Measurements from ENCODE around the gene TNNT2.

TNNT2 gene

DNA sequence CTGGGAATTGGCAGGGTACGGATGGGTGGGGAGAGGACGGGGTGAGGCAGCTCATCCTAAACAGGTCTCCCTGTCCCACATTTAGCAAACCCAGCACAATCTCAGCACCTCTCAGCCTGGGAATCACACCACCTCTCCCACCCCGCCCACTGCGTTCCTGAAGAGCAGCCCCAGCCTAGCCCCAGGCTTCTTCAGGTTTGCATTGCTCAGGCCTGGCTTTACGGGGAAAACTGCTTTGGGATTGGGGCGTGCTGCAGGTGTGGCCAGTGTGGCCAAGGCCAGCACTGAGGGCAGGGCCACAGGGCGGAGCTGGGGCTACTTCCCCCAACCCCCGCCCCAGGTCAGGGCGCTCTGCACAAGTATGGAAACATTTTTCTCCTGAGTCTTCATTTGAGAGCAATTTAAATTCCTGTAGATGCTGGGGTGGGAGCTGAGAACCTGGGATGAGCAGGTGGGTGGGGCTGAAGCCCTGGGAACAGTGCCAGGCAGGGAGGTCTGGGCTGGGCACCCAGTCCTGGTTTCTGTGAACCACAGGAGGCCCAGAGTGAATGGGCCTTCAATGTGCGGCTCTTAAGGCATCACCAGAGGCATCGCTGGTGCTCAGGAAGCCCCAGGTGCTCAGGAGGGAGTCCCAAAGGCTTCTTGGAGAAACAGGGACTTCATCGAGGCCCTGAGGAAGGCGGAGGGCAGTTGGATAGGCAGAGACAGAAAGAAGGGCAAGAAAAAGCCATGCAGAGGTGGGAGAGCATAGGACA is 24.1 kb downstream of the TNNT2 start:
- TF ChIP-seq CTCF (conservative IDR thresholded peaks at IDR 0.05; ENCODE audit: low read depth, low read length): no peak
- DNase-seq (ENCODE audit: low read depth): no peak
- no peak overlapping the region for H3K4me3 ChIP-seq (ENCODE audit: low read length)

DNA sequence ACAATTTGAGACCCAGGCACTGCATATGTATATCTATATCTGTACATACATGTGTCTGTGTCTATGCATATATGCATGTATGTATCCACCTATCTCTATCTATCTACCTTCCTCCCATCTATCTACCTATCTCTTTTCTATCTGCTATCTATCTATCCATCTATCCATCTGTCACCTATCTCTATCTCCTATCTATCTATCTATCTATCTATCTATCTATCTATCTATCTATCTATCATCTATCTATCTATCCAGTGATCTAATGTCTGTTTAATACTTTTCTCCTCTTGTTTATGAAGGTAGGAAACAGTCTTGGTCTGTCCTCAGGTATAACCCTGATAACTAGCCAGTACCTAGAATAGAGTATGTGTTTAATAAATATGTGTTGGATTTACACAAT is 25.9 kb downstream of the TNNT2 start:
- no peak for TF ChIP-seq CTCF (conservative IDR thresholded peaks at IDR 0.05; ENCODE audit: low read depth, low read length)

GRCh38 chr1:201350884-201351283 is 26.6 kb downstream of the TNNT2 start:
- no peak for DNase-seq (ENCODE audit: low read depth)
- TF ChIP-seq CTCF (conservative IDR thresholded peaks at IDR 0.05; ENCODE audit: low read depth, low read length): no peak
- H3K4me3 ChIP-seq (ENCODE audit: low read length): no peak overlapping the region

More for the DNA sequence above, 25.9 kb downstream of the TNNT2 start:
- DNase-seq (ENCODE audit: low read depth): no peak
- no peak overlapping the region for H3K4me3 ChIP-seq (ENCODE audit: low read length)

DNA sequence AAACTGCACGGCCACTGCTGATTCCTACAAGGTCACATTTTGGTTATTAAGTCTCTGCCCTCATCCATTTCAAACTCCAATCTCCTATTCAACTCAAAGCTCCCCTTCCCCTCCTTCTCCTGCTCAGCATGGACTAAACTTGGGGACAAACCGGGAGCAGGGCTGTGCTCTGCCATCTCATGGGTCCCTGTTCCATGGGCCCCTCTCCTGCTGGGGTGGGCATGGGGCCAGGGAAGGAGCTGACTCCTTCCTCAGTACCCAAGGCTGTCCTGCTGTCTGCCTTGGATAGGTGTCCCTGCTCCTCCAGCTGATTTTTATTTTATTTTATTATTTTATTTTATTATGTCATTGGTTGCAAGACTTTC is 27.1 kb downstream of the TNNT2 start:
- no peak for DNase-seq (ENCODE audit: low read depth)
- no peak overlapping the region for H3K4me3 ChIP-seq (ENCODE audit: low read length)
- TF ChIP-seq CTCF (conservative IDR thresholded peaks at IDR 0.05; ENCODE audit: low read depth, low read length): no peak

- no peak for DNase-seq (ENCODE audit: low read depth)
- TF ChIP-seq CTCF (conservative IDR thresholded peaks at IDR 0.05; ENCODE audit: low read depth, low read length): no peak
- no peak overlapping the region for H3K4me3 ChIP-seq (ENCODE audit: low read length)
Observed at GRCh38 chr1:201349092-201349491, 28.4 kb downstream of the TNNT2 start.

DNA sequence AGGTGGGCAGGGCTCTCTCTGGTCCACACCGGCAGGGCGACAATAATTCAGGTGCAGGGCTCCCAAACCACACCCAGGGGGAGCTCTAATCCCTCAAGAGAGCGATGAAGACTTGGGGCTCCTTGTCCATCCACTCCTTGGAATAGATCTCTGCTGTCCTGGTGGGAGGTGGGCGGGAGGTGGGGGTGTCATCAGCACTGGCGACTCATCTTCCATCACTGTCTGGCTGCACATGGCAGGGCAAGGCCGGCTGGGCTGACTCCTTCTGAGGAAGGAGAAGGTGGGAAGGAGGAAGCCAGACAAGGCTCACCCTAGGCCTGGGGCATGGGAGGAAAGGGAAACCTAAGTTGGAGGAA is 29.3 kb downstream of the TNNT2 start:
- peak; percentile 78 for TF ChIP-seq CTCF (conservative IDR thresholded peaks at IDR 0.05; ENCODE audit: low read depth, low read length)
- no peak overlapping the region for H3K4me3 ChIP-seq (ENCODE audit: low read length)
- no peak for DNase-seq (ENCODE audit: low read depth)

- TF ChIP-seq CTCF (conservative IDR thresholded peaks at IDR 0.05; ENCODE audit: low read depth, low read length): no peak
- no peak overlapping the region for H3K4me3 ChIP-seq (ENCODE audit: low read length)
- no peak for DNase-seq (ENCODE audit: low read depth)
Observed at GRCh38 chr1:201347498-201348210, 29.8 kb downstream of the TNNT2 start.
